Tibial nerve (tissue), 4 donors: ENCODE results near the gene NANOS2. TPM values are rescaled to one million over a fixed set of nuclear protein-coding genes. Genes with fewer than 3 reads are reported as not detected.

Experiments
- DNase-seq, 2 donors: peaks; one replicate each; pipeline ENCODE4 v3.0.0-alpha.2; 2019; ENCODE audit warnings: low spot score in 2 of 2
- H3K27ac ChIP-seq, 4 donors: fragments of 200-600 bp; sonication (generic) in 3 of 4; one replicate each; pipeline ENCODE4 v1.5.1; 2017 to 2019; ENCODE audit warnings: mild to moderate bottlenecking in 1 of 4
- H3K27me3 ChIP-seq, 2 donors: fragments of 200-600 bp; sonication (generic) in 1 of 2; one replicate each; pipeline versions ENCODE4 v1.5.1 to v1.6.0; 2017 to 2019
- H3K36me3 ChIP-seq, 3 donors: fragments of 200-600 bp; sonication (generic); one replicate each; pipeline ENCODE4 v1.5.1; 2018 to 2019
- H3K4me1 ChIP-seq, 4 donors: fragments of 200-600 bp; sonication (generic) in 3 of 4; one replicate each; pipeline ENCODE4 v1.5.1; 2017 to 2019
- H3K4me3 ChIP-seq, 4 donors: fragments of 200-600 bp; sonication (generic) in 3 of 4; one replicate each; pipeline ENCODE4 v1.5.1; 2017 to 2019; ENCODE audit warnings: mild to moderate bottlenecking in 1 of 4, moderate library complexity in 1 of 4
- H3K9me3 ChIP-seq, 4 donors: fragments of 200-600 bp; sonication (generic) in 3 of 4; one replicate each; pipeline ENCODE4 v1.5.1; 2017 to 2019
- CTCF ChIP-seq, 5 experiments: fragments of 200-600 bp in 3 of 5; fragments of 450-650 bp in 2 of 5; sonication (generic) in 3 of 5; IDR thresholded peaks; one replicate each; pipeline ENCODE4 v1.5.1; 2016 to 2019; ENCODE audit warnings: antibody characterized with exemption in 5 of 5, mild to moderate bottlenecking in 3 of 5, moderate library complexity in 2 of 5
- EP300 ChIP-seq, 2 donors: sonication (generic); formaldehyde crosslinking; IDR thresholded peaks; one replicate each; pipeline ENCODE4 v1.6.1; 2017; ENCODE audit warnings: antibody characterized with exemption in 2 of 2, mild to moderate bottlenecking in 1 of 2
- POLR2A ChIP-seq, 2 donors: fragments of 450-650 bp; IDR thresholded peaks; one replicate each; pipeline ENCODE4 v1.6.1; 2017; ENCODE audit warnings: antibody characterized with exemption in 2 of 2, mild to moderate bottlenecking in 2 of 2, moderate library complexity in 2 of 2
- WGBS, 2 donors: methylation state at CpG; one replicate each; pipeline ENCODE4 v1.1.5; 2018; 5-methylcytosine and 5-hydroxymethylcytosine counted together
- total RNA-seq, 4 donors: library from RNA; depleted of rRNA; stranded (reverse); fragments of >200 nt; gene quantifications; one replicate each; pipeline ENCODE4 v1.1.0, GENCODE V29; 2016

The NANOS2 gene
- total RNA-seq, 4 donors from 2014 or later = not detected

GRCh38 chr19:45876411-45877197 lies 38.0 kb downstream of the NANOS2 start:
- WGBS, 2 donors = 6 to 7% methylated on average over 29 to 38 of the region's 41 CpGs
- peak in 1 of 2 donors; percentile 14 for DNase-seq
- H3K27ac ChIP-seq = peak overlapping the region; percentile 45 to 86 (median 60)

GRCh38 chr19:45876161-45876410 lies 38.5 kb downstream of the NANOS2 start:
- no peak for DNase-seq
- TF ChIP-seq EP300 (IDR thresholded peaks at IDR 0.05) = no peak
- TF ChIP-seq POLR2A (IDR thresholded peaks at IDR 0.05) = no peak
- no peak for TF ChIP-seq CTCF (IDR thresholded peaks at IDR 0.05)
- WGBS, 2 donors = 51 to 55% methylated on average over 4 of the region's 4 CpGs
- peaks cover 0 to 17% (median 6%) of the 10 kb centered on the region in 4 donors for H3K4me1 ChIP-seq
- H3K9me3 ChIP-seq = no peaks in the 10 kb centered on the region
- peak overlapping the region in 2 of 4 donors; percentile 70 to 86 for H3K27ac ChIP-seq
- H3K36me3 ChIP-seq = peaks cover 0 to 3% (median 0%) of the 10 kb centered on the region in 3 donors
- H3K27me3 ChIP-seq = no peaks in the 10 kb centered on the region
- H3K4me3 ChIP-seq = peak overlapping the region in 1 of 4 donors; percentile 44

More at GRCh38 chr19:45876411-45877197, 38.0 kb downstream of the NANOS2 start:
- H3K9me3 ChIP-seq = no peaks in the 10 kb centered on the region
- no peaks in the 10 kb centered on the region for H3K27me3 ChIP-seq
- H3K4me3 ChIP-seq = peak overlapping the region in 2 of 4 donors; percentile 15 to 44
- TF ChIP-seq POLR2A (IDR thresholded peaks at IDR 0.05) (no peak), EP300 (IDR thresholded peaks at IDR 0.05) (no peak), CTCF (IDR thresholded peaks at IDR 0.05) (no peak)
- peaks cover 0 to 17% (median 6%) of the 10 kb centered on the region in 4 donors for H3K4me1 ChIP-seq
- H3K36me3 ChIP-seq = peaks cover 0 to 6% (median 0%) of the 10 kb centered on the region in 3 donors

GRCh38 chr19:45874620-45874966 lies 40.0 kb downstream of the NANOS2 start:
- no peaks in the 10 kb centered on the region for H3K27me3 ChIP-seq
- peaks cover 0 to 17% (median 6%) of the 10 kb centered on the region in 4 donors for H3K4me1 ChIP-seq
- no peaks in the 10 kb centered on the region for H3K9me3 ChIP-seq
- no peak overlapping the region for H3K4me3 ChIP-seq
- TF ChIP-seq POLR2A (IDR thresholded peaks at IDR 0.05) = no peak
- no peak for TF ChIP-seq CTCF (IDR thresholded peaks at IDR 0.05)
- no peak for TF ChIP-seq EP300 (IDR thresholded peaks at IDR 0.05)
- DNase-seq = no peak
- H3K27ac ChIP-seq = no peak overlapping the region
- no peaks in the 10 kb centered on the region for H3K36me3 ChIP-seq
- WGBS, 2 donors = 76 to 78% methylated on average over 7 of the region's 7 CpGs

GRCh38 chr19:45873219-45873772 lies 41.3 kb downstream of the NANOS2 start:
- TF ChIP-seq EP300 (IDR thresholded peaks at IDR 0.05) (no peak), CTCF (IDR thresholded peaks at IDR 0.05) (no peak), POLR2A (IDR thresholded peaks at IDR 0.05) (no peak)
- Histone ChIP-seq H3K9me3 (no peaks in the 10 kb centered on the region), H3K4me1 (peaks cover 0 to 17% (median 6%) of the 10 kb centered on the region in 4 donors), H3K27me3 (no peaks in the 10 kb centered on the region), H3K27ac (no peak overlapping the region), H3K4me3 (no peak overlapping the region), H3K36me3 (no peaks in the 10 kb centered on the region)
- WGBS, 2 donors = 82 to 90% methylated on average over 6 to 7 of the region's 7 CpGs
- DNase-seq = no peak
